Skeletal muscle cell (primary cell): ENCODE results near the gene SEC14L2.
"Not testable (repeated sequence)": the region's sequence is repeated elsewhere in the genome, so short reads cannot be mapped to it uniquely, and the experiment has no call there.

Experiments used
- DNase-seq: peaks from one replicate; pipeline ENCODE4 v3.0.0-alpha.2; 2010; ENCODE audit warnings: low read depth
- H3K4me3 ChIP-seq: 2 replicates; pipeline ENCODE4 v1.5.1; 2011; ENCODE audit warnings: low read depth, mild to moderate bottlenecking, control low read depth, low read length, moderate library complexity

SEC14L2 gene

DNA sequence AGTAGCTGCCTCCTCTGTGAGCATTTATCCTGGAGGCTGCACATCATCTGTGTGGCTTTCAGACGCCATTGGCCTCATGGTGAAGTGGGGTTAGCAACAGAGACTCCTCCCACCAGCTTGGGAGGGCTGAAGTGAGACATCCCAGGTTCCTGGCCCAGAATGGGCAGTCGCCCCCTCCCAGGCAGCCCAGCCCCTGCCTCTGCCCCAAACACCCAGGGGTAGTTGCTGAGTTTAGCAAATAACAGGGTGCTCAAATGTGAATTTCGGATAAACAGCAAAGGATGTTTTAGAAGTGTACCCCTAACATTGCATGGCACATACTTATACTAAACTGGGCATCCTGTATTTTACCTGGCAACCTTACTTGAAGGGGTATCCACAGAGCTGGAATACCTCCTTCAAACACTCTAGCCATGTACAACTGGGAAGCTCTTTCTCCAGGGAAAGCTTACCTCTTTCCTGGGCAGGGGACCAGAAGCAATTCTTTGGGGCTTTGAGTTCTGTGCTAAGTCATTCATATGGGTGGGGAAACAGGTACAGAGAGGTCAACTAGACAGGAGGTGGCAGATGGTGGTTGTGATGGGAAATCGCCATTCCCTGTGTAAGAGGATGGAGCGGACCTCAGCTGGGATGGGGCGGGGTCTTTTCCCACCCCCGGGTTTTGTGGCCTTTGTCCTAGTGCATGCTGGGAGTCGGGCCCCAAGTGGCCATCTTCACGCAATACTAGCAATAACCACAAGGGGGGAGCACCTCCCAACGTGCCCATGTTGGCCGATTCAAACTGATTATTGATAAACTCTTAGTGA is 48.0 kb downstream of the SEC14L2 start:
- H3K4me3 ChIP-seq: no peak overlapping the region
- no peak for DNase-seq

- no peak overlapping the region for H3K4me3 ChIP-seq
- no peak for DNase-seq
Measured at GRCh38 chr22:30445438-30446145, 48.8 kb downstream of the SEC14L2 start.

- DNase-seq: no peak
- H3K4me3 ChIP-seq: no peak overlapping the region
Measured at GRCh38 chr22:30447656-30448055, 50.8 kb downstream of the SEC14L2 start.

DNA sequence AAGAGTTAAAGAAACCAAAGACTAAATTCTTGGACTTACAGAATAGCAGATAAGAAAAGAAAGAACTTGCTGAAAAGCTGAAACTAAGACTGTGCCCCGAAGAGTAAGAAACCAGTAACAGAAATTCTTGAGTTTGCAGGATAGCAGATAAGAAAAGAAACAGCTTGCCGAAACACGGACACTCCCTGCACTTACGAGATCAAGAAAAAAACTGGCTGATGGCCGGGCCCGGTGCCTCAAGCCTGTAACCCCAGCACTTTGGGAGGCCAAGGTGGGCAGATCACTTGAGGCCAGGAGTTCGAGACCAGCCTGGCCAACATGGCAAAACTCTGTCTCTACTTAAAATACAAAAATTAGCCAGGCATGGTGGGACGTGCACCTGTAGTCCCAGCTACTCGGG is 54.7 kb downstream of the SEC14L2 start:
- not testable (repeated sequence) for H3K4me3 ChIP-seq, DNase-seq

GRCh38 chr22:30452861-30453260 is 56.0 kb downstream of the SEC14L2 start:
- H3K4me3 ChIP-seq: no peak overlapping the region
- no peak for DNase-seq

DNA sequence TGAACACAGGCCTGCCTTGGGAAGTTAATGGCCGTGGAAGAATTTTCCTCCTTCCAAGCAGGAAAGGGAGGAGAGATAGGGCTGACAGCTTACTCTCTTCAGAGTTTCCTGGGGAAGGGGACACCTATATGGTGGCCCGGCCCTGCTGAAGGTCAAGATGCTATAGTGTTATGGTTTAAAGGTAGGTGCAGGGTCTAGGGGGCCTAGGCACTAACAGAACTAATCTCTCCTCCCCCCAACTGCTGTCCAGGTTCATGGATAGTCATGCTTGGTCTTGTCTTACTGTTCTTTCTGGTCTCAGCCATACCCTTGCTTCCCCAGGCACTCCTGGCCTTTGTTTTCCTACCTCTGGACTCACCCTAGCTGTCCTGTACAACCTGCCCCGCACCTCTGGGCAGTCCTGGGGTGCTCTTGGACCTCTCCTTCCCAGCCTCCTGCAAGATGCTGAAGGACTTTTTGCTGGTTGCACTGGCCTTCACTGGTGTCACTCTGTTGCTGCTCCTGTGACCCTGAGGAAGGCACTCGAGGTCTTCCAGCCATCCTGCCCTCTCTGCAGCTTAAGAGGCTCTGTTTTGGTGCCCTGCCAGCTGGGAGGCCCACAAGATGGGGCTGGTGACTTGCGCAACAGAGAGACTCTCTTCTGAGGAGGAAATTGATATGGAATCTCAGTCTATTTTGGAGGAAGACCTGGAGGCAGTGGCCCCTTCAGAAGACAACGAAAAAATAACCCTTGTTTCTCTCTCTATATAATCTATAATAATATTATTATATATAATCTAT is 57.1 kb downstream of the SEC14L2 start:
- H3K4me3 ChIP-seq: no peak overlapping the region
- DNase-seq: peak; percentile 8

GRCh38 chr22:30455075-30455840 is 58.4 kb downstream of the SEC14L2 start:
- no peak for DNase-seq
- H3K4me3 ChIP-seq: no peak overlapping the region

GRCh38 chr22:30457981-30458380 is 61.2 kb downstream of the SEC14L2 start:
- no peak for DNase-seq
- H3K4me3 ChIP-seq: no peak overlapping the region

GRCh38 chr22:30459181-30460052 is 62.6 kb downstream of the SEC14L2 start:
- no peak for DNase-seq
- H3K4me3 ChIP-seq: no peak overlapping the region

- no peak overlapping the region for H3K4me3 ChIP-seq
Measured at GRCh38 chr22:30460147-30460546, 63.3 kb downstream of the SEC14L2 start.

DNA sequence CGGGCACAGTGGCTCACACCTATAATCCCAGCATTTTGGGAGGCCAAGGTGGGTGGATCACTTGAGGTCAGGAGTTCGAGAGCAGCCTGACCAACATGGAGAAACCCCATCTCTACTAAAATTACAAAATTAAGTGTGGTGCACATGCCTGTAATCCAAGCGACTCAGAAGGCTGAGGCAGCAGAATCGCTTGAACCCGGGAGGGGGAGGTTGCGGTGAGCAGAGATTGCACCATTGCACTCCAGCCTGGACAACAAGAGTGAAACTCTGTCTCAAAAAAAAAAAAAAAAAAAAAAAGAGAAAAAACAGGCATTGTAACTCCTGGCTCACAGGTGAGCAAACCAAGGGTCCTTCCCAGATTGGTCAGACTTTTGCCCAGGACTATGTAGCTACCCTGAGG is 63.7 kb downstream of the SEC14L2 start:
- H3K4me3 ChIP-seq, DNase-seq: not testable (repeated sequence)

More at GRCh38 chr22:30460147-30460546, 63.3 kb downstream of the SEC14L2 start:
- no peak for DNase-seq

DNA sequence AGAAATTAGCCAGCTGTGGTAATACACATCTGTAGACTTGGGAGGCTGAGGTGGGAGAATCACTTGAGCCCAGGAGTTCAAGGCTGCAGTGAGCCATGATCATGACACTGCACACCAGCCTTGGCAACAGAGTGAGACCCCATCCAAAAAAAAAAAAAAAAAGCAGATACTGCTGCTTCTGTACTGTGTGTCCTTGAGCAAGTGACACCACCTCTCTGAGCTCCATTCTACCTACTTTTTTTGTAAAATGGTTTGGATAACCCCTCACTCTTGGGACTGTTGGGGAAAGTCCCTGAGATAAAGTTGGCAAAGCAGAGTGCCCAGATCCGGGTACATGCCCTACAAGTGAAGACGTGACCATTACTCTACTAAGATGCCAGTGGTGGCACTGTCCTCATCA is 72.3 kb downstream of the SEC14L2 start:
- no peak overlapping the region for H3K4me3 ChIP-seq
- DNase-seq: no peak

DNA sequence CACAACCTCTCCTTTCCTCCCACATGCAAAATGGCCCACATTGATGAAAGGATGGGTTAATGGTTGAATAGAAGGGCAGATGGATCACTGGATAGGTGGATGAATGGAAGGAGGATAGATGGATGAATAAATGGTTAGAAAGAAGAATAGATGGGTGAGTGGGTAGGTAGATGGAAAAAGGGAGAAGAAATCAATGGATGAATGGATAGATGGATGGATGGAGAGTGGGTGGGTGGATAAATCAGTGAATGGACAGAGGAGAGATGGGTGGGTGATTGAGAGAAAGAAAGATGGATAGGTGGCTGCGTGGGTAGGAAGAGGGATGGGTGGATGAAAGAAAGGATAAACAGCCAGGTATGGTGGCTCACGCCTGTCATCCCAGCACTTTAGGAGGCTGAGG is 73.8 kb downstream of the SEC14L2 start:
- no peak overlapping the region for H3K4me3 ChIP-seq
- no peak for DNase-seq

DNA sequence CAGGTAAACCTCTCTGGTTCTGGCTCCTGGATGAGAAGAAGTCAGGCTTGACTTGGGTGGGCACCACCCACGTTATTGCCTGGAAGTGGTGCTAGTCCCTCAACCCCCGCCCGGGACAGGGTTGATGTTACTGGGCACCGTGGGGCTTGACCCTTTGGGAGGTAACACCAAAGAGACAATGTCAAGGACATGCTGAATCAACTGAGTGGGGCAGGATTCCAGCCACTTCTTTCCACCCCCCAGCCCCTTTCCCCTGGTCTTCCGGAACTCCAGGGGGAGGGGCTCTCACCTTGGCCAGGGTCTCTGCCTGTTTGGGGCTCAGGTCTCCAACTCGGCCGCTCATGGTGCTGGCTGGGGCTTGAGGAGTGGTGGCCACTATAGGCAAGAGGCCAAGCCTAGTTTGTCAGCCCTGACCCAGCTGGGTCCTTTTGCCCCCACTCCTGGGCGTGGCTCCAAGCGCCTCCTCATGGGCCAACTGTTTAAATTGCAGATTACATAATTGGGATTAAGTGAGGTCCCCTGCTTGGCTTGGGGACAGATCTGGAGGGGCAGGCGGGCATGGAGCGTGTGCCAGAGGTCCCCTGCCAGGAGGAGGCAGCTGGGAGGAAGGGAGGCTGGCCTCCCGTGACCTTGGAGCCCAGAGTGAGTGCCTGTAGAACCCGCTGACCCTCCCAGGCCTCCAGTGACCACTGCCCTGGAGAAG is 74.9 kb downstream of the SEC14L2 start, which contains the start of gene SEC14L3:
Gene SEC14L3 (minus strand): TSS at position 402 of the 703 bp plus-strand sequence. CDS start 59 bp downstream, at position 343.
- no peak for DNase-seq
- H3K4me3 ChIP-seq: no peak within 1 kb of the TSS

DNA sequence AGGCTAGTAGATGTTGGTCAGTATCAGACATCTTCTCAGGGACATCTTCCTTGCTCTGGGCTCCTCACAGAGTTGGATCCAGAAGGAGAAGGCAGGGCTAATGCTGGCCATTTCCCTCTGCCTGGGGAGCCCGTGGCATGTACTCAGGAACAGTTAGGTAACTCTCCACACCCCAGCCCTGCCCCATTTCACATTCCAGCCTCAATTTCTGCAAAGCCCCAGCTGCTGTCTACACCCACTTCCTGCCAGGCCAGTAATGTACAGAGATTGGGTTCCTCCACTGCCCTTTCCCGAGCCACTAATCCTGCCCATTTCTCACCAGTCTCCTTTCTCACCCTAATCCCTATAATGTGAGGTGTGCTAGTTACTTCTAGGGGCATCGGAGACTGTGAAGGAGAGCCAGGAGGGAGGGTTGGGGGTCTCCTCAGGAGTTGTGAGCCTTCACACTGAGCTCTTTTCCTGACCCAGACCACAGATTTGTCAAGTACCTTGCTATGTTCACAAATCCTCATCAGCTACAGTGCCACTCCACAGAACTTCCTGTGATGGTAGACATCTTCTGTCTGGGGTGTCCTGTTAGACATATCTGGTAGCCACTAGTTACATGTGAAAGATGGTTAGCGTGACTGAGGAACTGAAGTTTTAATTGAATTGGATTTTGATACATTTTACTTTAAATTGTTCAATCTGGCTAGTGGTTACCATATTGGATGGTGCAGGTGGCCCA is 76.3 kb downstream of the SEC14L2 start:
- DNase-seq: no peak
- no peak overlapping the region for H3K4me3 ChIP-seq

DNA sequence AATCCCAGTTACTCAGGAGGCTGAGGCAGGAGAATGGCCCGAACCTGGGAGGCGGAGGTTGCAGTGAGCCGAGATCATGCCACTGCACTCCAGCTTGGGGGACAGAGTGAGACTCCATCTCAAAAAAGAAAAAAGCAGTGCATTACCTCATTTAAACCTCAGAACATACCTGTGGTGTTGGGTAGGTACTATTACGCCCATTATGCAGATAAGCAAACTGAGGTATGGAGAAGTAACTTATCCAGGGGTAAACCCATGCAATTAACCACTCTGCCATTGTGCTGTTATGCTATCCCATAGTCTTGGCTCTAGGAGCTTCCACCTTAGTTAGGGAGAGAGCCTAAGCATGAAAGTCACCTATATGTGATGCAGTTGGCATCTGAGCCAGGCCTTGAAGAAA is 77.3 kb downstream of the SEC14L2 start:
- no peak overlapping the region for H3K4me3 ChIP-seq
- DNase-seq: no peak
